Neuronal stem cell (in vitro differentiated cells): ENCODE results near the gene C21orf91.

Source experiments
- DNase-seq: peaks from one replicate; pipeline ENCODE4 v3.0.0-alpha.2; 2013; ENCODE audit warnings: low spot score
- H2AFZ ChIP-seq: one replicate; pipeline ENCODE4 v1.6.1; 2013; ENCODE audit warnings: mild to moderate bottlenecking, low read length, inconsistent platforms
- H2AK5ac ChIP-seq: 2 replicates; pipeline ENCODE4 v1.6.1; 2013; ENCODE audit warnings: low read depth, mild to moderate bottlenecking, inconsistent platforms, low read length, moderate library complexity, mixed read lengths
- H2BK120ac ChIP-seq: 2 replicates; pipeline ENCODE4 v1.6.1; 2013; ENCODE audit warnings: low read depth, mild to moderate bottlenecking, inconsistent platforms, low read length, moderate library complexity, mixed read lengths
- H2BK12ac ChIP-seq: one replicate; pipeline ENCODE4 v1.6.1; 2013; ENCODE audit warnings: low read length, inconsistent platforms
- H2BK15ac ChIP-seq: 2 replicates; pipeline ENCODE4 v1.6.1; 2013; ENCODE audit warnings: mild to moderate bottlenecking, low read length, inconsistent platforms, mixed read lengths
- H2BK5ac ChIP-seq: one replicate; pipeline ENCODE4 v1.6.1; 2013; ENCODE audit warnings: inconsistent platforms, mild to moderate bottlenecking, low read length, moderate library complexity
- H3K14ac ChIP-seq: one replicate; pipeline ENCODE4 v1.6.1; 2013; ENCODE audit warnings: low read length, inconsistent platforms
- H3K18ac ChIP-seq: 2 replicates; pipeline ENCODE4 v1.6.1; 2013; ENCODE audit warnings: low read length, inconsistent platforms
- H3K23ac ChIP-seq: 2 replicates; pipeline ENCODE4 v1.6.1; 2013; ENCODE audit warnings: low read depth, mild to moderate bottlenecking, mixed read lengths, low read length, inconsistent platforms; ENCODE audit not compliant: poor library complexity
- H3K27ac ChIP-seq: replicated peaks from 3 replicates; pipeline ENCODE4 v1.5.1; 2013; ENCODE audit warnings: low read length, inconsistent platforms
- H3K27me3 ChIP-seq, 3 experiments: 2 replicates each; pipeline ENCODE4 v1.6.1; 2013; ENCODE audit warnings: low read length in 3 of 3, mild to moderate bottlenecking in 2 of 3, inconsistent platforms in 1 of 3, low read depth in 1 of 3, mixed read lengths in 1 of 3, moderate library complexity in 1 of 3; ENCODE audit not compliant: control insufficient read depth in 3 of 3, insufficient read depth in 3 of 3
- H3K36me3 ChIP-seq, 2 donors: replicated peaks in 1 of 2; 2 replicates each; pipeline ENCODE4 v1.6.1; 2013; ENCODE audit warnings: low read length in 2 of 2; ENCODE audit not compliant: control insufficient read depth in 2 of 2, insufficient read depth in 2 of 2
- H3K4ac ChIP-seq: 2 replicates; pipeline ENCODE4 v1.6.1; 2013; ENCODE audit warnings: inconsistent platforms, mild to moderate bottlenecking, low read length, moderate library complexity
- H3K4me1 ChIP-seq, 2 donors: 1 replicate in 1 of 2; 2 replicates in 1 of 2; pipeline ENCODE4 v1.6.1; 2013; ENCODE audit warnings: low read length in 2 of 2, low read depth in 1 of 2; ENCODE audit not compliant: control insufficient read depth in 2 of 2, insufficient read depth in 1 of 2
- H3K4me2 ChIP-seq: one replicate; pipeline ENCODE4 v1.6.1; 2013; ENCODE audit warnings: mild to moderate bottlenecking, low read length, inconsistent platforms; ENCODE audit not compliant: insufficient read depth, poor library complexity, severe bottlenecking
- H3K4me3 ChIP-seq, 2 donors: 2 replicates each; pipeline ENCODE4 v1.5.1; 2013; ENCODE audit warnings: low read length in 2 of 2, mild to moderate bottlenecking in 2 of 2, inconsistent platforms in 1 of 2, moderate library complexity in 1 of 2
- H3K79me1 ChIP-seq: one replicate; pipeline ENCODE4 v1.6.1; 2013; ENCODE audit warnings: low read depth, mild to moderate bottlenecking, inconsistent platforms, low read length, moderate library complexity
- H3K9ac ChIP-seq: one replicate; pipeline ENCODE4 v1.6.1; 2013; ENCODE audit warnings: mild to moderate bottlenecking, low read depth, low read length, inconsistent platforms; ENCODE audit not compliant: poor library complexity
- H3K9me3 ChIP-seq, 2 donors: replicated peaks in 1 of 2; 2 replicates each; pipeline versions ENCODE3 to v1.6.1; 2013; ENCODE audit warnings: low read length in 2 of 2, mild to moderate bottlenecking in 2 of 2, inconsistent platforms in 1 of 2, low read depth in 1 of 2, mixed read lengths in 1 of 2, moderate library complexity in 1 of 2; ENCODE audit not compliant: control insufficient read depth in 2 of 2, insufficient read depth in 1 of 2
- H4K8ac ChIP-seq: one replicate; pipeline ENCODE4 v1.6.1; 2013; ENCODE audit warnings: low read depth, mild to moderate bottlenecking, inconsistent platforms, low read length, moderate library complexity
- H4K91ac ChIP-seq: one replicate; pipeline ENCODE4 v1.6.1; 2013; ENCODE audit warnings: low read length, low read depth, mild to moderate bottlenecking, inconsistent platforms; ENCODE audit not compliant: poor library complexity
- WGBS, 2 donors: extraction: QIAGEN DNeasy Blood & Tissue Kit; methylation state at CpG; one replicate each; pipeline ENCODE4 v1.1.7; 2013; ENCODE audit warnings: missing lambda C conversion rate in 2 of 2, mixed read lengths in 1 of 2; ENCODE audit not compliant: insufficient read length in 2 of 2, insufficient replicate concordance in 1 of 2; ENCODE audit errors: extremely low coverage in 2 of 2; 5-methylcytosine and 5-hydroxymethylcytosine counted together

The C21orf91 gene

DNA sequence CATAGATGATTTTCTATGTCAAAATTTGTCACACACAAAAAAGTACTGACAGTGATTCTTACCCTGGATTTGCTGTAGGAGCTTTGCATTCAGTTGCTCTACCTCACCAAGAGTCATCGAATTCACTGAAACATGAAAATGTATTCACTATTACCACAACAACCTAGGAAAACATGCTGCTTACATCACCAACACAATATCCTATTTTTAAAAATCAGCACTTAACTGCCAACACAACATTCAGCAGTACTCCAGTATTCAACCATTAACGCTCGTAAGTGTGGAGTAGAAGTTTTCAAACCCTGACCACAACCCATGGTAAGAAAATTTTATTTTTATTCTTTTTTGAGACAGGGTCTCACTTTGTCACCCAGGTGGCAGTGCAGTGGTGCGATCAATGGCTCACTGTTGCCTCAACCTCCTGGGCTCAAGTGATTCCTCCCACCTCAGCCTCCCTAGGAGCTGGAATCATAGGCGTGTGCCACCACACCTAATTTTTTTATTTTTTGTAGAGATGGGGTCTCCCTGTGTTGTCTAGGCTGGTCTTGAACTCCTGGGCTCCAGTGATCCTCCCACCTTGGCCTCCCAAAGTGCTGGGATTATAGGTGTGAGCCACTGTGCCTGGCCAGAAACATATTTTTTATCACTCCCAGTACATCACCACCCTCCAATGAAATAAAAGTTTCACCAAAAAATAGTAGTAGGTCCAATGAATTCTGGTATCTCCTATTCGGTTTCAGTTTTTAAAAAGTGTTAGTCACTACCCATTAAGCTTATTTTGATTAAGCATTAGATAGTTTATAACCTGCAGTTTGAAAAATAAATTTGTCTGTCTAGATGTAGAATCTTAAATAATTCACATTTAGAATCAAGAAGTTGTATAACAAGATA is 23.8 kb downstream of the C21orf91 start:
- H4K91ac ChIP-seq: no peak overlapping the region
- no peak overlapping the region for H3K27ac ChIP-seq
- no peaks in the 10 kb centered on the region for H3K27me3 ChIP-seq
- no peak overlapping the region for H2BK15ac ChIP-seq
- H2BK120ac ChIP-seq: no peak overlapping the region
- no peak overlapping the region for H2AK5ac ChIP-seq
- H3K9ac ChIP-seq: no peak overlapping the region
- H3K4me2 ChIP-seq: no peak overlapping the region
- H2BK5ac ChIP-seq: no peak overlapping the region
- H3K4me1 ChIP-seq: no peaks in the 10 kb centered on the region
- H3K4me3 ChIP-seq: no peak overlapping the region
- no peak overlapping the region for H3K23ac ChIP-seq
- no peak overlapping the region for H3K18ac ChIP-seq
- H3K14ac ChIP-seq: no peak overlapping the region
- H2BK12ac ChIP-seq: no peak overlapping the region
- H2AFZ ChIP-seq: no peak overlapping the region
- no peak overlapping the region for H4K8ac ChIP-seq
- no peaks in the 10 kb centered on the region for H3K79me1 ChIP-seq
- WGBS, 2 donors: no CpG with 5 or more reads among the region's 6 CpGs
- no peaks in the 10 kb centered on the region for H3K9me3 ChIP-seq
- no peak overlapping the region for H3K4ac ChIP-seq
- DNase-seq: no peak
- H3K36me3 ChIP-seq: peaks cover 6 to 60% of the 10 kb centered on the region in 2 donors

DNA sequence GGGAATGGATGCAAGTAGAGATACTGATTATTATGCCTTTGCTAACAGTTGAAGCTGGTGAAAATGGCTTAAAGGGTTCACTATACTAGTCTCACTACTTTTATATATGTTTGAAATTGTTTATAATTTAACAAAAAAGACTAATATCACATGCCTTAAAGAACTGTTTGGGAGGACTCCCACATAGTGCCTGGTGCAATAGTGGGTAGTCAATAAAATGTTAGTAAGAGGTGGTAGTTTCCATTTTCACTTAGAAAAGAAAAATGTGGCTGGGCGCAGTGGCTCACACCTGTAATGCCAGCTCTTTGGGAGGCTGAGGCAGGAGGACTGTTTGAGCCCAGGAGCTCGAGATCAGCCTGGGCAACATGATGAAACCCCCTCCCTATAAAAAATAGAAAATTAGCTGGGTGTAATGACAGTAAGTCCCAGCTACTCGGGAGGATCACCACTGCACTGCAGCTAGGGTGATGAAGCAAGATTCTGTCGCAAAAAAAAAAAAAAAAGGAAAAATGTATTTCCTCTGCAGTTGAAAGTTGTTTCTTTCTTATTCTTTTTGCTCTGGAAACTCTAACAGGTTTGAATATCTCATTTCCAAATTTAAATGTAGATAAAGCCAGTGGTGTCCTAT is 24.5 kb downstream of the C21orf91 start:
- Histone ChIP-seq H3K9ac (no peak overlapping the region), H2BK5ac (no peak overlapping the region), H3K36me3 (peaks cover 6 to 65% of the 10 kb centered on the region in 2 donors), H3K23ac (no peak overlapping the region), H3K4me1 (no peaks in the 10 kb centered on the region), H4K91ac (no peak overlapping the region), H3K4me2 (no peak overlapping the region), H3K18ac (no peak overlapping the region), H2BK12ac (no peak overlapping the region), H4K8ac (no peak overlapping the region), H3K27ac (no peak overlapping the region), H2BK15ac (no peak overlapping the region), H3K4me3 (no peak overlapping the region), H2AFZ (no peak overlapping the region), H3K14ac (no peak overlapping the region), H3K79me1 (no peaks in the 10 kb centered on the region), H3K9me3 (no peaks in the 10 kb centered on the region), H2AK5ac (no peak overlapping the region), H2BK120ac (no peak overlapping the region), H3K27me3 (no peaks in the 10 kb centered on the region), H3K4ac (no peak overlapping the region)
- no peak for DNase-seq
- WGBS, 2 donors: no CpG with 5 or more reads among the region's 4 CpGs

- H3K4me1 ChIP-seq: no peaks in the 10 kb centered on the region
- no peaks in the 10 kb centered on the region for H3K9me3 ChIP-seq
- H3K18ac ChIP-seq: no peak overlapping the region
- H3K4me3 ChIP-seq: no peak overlapping the region
- H3K27ac ChIP-seq: no peak overlapping the region
- no peak for DNase-seq
- no peak overlapping the region for H2BK5ac ChIP-seq
- no CpG with 5 or more reads among the region's 9 CpGs for WGBS, 2 donors
- H2BK12ac ChIP-seq: no peak overlapping the region
- H3K4ac ChIP-seq: no peak overlapping the region
- H4K91ac ChIP-seq: no peak overlapping the region
- no peak overlapping the region for H3K9ac ChIP-seq
- H4K8ac ChIP-seq: no peak overlapping the region
- no peak overlapping the region for H2BK120ac ChIP-seq
- H3K14ac ChIP-seq: no peak overlapping the region
- no peaks in the 10 kb centered on the region for H3K27me3 ChIP-seq
- H2AK5ac ChIP-seq: no peak overlapping the region
- no peak overlapping the region for H2BK15ac ChIP-seq
- no peak overlapping the region for H3K23ac ChIP-seq
- peaks cover 4 to 71% of the 10 kb centered on the region in 2 donors for H3K36me3 ChIP-seq
- no peak overlapping the region for H3K4me2 ChIP-seq
- H2AFZ ChIP-seq: no peak overlapping the region
- no peaks in the 10 kb centered on the region for H3K79me1 ChIP-seq
These were observed 25.7 kb downstream of the C21orf91 start for GRCh38 chr21:17793246-17794123.
